SU-DHL-6 (cell line): ENCODE results near the gene LARP1B.

Experiments used
- CTCF ChIP-seq: fragments of 200-600 bp; sonication (generic); IDR thresholded peaks from one replicate; pipeline ENCODE4 v1.5.1; 2017; ENCODE audit warnings: antibody characterized with exemption, mild to moderate bottlenecking, low read length, moderate library complexity; ENCODE audit not compliant: insufficient read depth, poor library complexity, severe bottlenecking
- EZH2phosphoT487 ChIP-seq: fragments of 200-600 bp; sonication (generic), shearing (Covaris generic); conservative IDR thresholded peaks from 2 replicates; pipeline ENCODE4 v1.6.1; 2018; ENCODE audit warnings: mild to moderate bottlenecking, antibody characterized with exemption, low read length, moderate library complexity, mixed read lengths

- TF ChIP-seq CTCF (no peak), EZH2phosphoT487 (no peak)
Observed at GRCh38 chr4:128076464-128076863, 15.4 kb downstream of the LARP1B start.
